Pericardium fibroblast (primary cell): ENCODE data around the gene CRHR1. TPM values are rescaled to one million over a fixed set of nuclear protein-coding genes. Genes with fewer than 3 reads are reported as not detected.

Source experiments
- total RNA-seq: library from RNA; depleted of rRNA; stranded (reverse); fragments of >200 nt; gene quantifications from 2 replicates; pipeline ENCODE4 v1.2.3, GENCODE V29; 2015

Gene CRHR1
- total RNA-seq = not detected in 2 replicates

GRCh38 chr17:45784293-45784740 lies at the start of gene CRHR1:
CRHR1 (plus strand) TSS chr17:45784320; CDS start chr17:45784545, 225 bp downstream.

GRCh38 chr17:45844695-45845375 lies 60.7 kb downstream of the CRHR1 start, which contains the start of gene SPPL2C:
SPPL2C (plus strand) TSS chr17:45844881; CDS start chr17:45844907, 26 bp downstream.

Other genes with a start within 250 kb of the CRHR1 start
- gene SPPL2C, start 60.6 kb downstream of the CRHR1 start, total RNA-seq = not detected in 2 replicates
- gene MAPT, start 110.2 kb downstream of the CRHR1 start, total RNA-seq = 0.47 and 2.1 TPM in 2 replicates
- gene STH, start 214.9 kb downstream of the CRHR1 start, total RNA-seq = not detected in 2 replicates